Measurements from ENCODE around the gene SPOCK2.

GRCh38 chr10:72093450-72093849 is 5.1 kb upstream of the SPOCK2 start:
- TF ChIP-seq EZH2 (IDR thresholded peaks at IDR 0.05; ENCODE audit: low read length, unreplicated experiment) (no peak), CTCF (conservative IDR thresholded peaks at IDR 0.05; ENCODE audit: low read depth, low read length) (no peak)
